Measurements from ENCODE around the gene LAMTOR5.

GRCh38 chr1:110383251-110383990 lies 24.1 kb downstream of the LAMTOR5 start:
- TF ChIP-seq FOXK2 (IDR thresholded peaks at IDR 0.05) (no peak), ELF4 (IDR thresholded peaks at IDR 0.05) (no peak), LEF1 (IDR thresholded peaks at IDR 0.05; ENCODE audit: borderline replicate concordance) (no peak), FOXM1 (IDR thresholded peaks at IDR 0.05; ENCODE audit: borderline replicate concordance) (no peak), TARDBP (IDR thresholded peaks at IDR 0.05) (no peak), SP1 (IDR thresholded peaks at IDR 0.05) (no peak), SUZ12 (IDR thresholded peaks at IDR 0.05) (no peak), HDGF (IDR thresholded peaks at IDR 0.05; ENCODE audit: borderline replicate concordance) (no peak), BHLHE40 (IDR thresholded peaks at IDR 0.05; ENCODE audit: borderline replicate concordance) (no peak)

Measured in HEK293T (cell line).